HepG2 (cell line): ENCODE results near the gene GALR1. TPM values are rescaled to one million over a fixed set of nuclear protein-coding genes. Genes with fewer than 3 reads are reported as not detected.

Experiments
- ATAC-seq: fragments of 200-7000 bp; cut with Tn5 transposase; 3 replicates; pipeline ENCODE4 v1.9.1; 2020; ENCODE audit warnings: mild to moderate bottlenecking, moderate library complexity
- BruUV-seq: library from RNA; stranded (reverse); fragments of 400-500 nt; replicated peaks from 2 replicates; lab custom pipeline; 2021; lab: Mats Ljungman, UMichigan
- CTCF ChIA-PET: fragments of 300-600 bp; formaldehyde crosslinking; extraction: SDS; loops from one replicate; lab custom pipeline; 2021; ENCODE audit warnings: low total read pairs, inconsistent platforms, low intra/inter-chr PET ratio; lab: Yijun Ruan, JAX
- POLR2A ChIA-PET: fragments of 350-600 bp; sonication (Branson Sonifier 250); formaldehyde crosslinking; loops from one replicate; lab custom pipeline; 2020; ENCODE audit warnings: antibody characterized with exemption, inconsistent platforms; lab: Yijun Ruan, JAX
- DNase-seq: peaks from one replicate; pipeline ENCODE4 v3.0.0-alpha.2; 2015; ENCODE audit warnings: low spot score
- FAIRE-seq: peaks from 3 replicates; lab custom pipeline; 2011; peaks lifted over from hg19 to GRCh38; lab: Jason Lieb, UNC
- H2AFZ ChIP-seq: one replicate; pipeline ENCODE4 v1.6.1; 2011; ENCODE audit warnings: low read length, inconsistent platforms
- H3K27ac ChIP-seq: fragments of 300-600 bp; 3 replicates; pipeline ENCODE4 v1.8.0; 2011; ENCODE audit warnings: mixed run types, mild to moderate bottlenecking, mixed read lengths, low read length, inconsistent platforms; ENCODE audit not compliant: insufficient read depth; ENCODE audit errors: extremely low read length
- H3K27me3 ChIP-seq, 2 experiments: fragments of 200-600 bp in 1 of 2; 2 replicates in 1 of 2; 3 replicates in 1 of 2; pipeline versions ENCODE4 v1.6.0 to v1.8.0; 2011; ENCODE audit warnings: low read length in 2 of 2, mild to moderate bottlenecking in 2 of 2, moderate library complexity in 2 of 2, inconsistent platforms in 1 of 2; ENCODE audit not compliant: insufficient read depth in 2 of 2, control insufficient read depth in 1 of 2
- H3K36me3 ChIP-seq, 2 experiments: fragments of 200-600 bp in 1 of 2; replicated peaks in 1 of 2; 2 replicates in 1 of 2; 3 replicates in 1 of 2; pipeline versions ENCODE4 v1.5.1 to v1.8.0; 2011; ENCODE audit warnings: low read length in 2 of 2, inconsistent platforms in 1 of 2; ENCODE audit not compliant: insufficient read depth in 2 of 2, control insufficient read depth in 1 of 2
- H3K4me1 ChIP-seq: 2 replicates; pipeline ENCODE4 v1.5.1; 2012; ENCODE audit warnings: low read length, inconsistent platforms; ENCODE audit not compliant: insufficient read depth
- H3K4me2 ChIP-seq: 2 replicates; pipeline ENCODE4 v1.6.0; 2011; ENCODE audit warnings: low read depth, low read length, inconsistent platforms
- H3K4me3 ChIP-seq, 3 experiments: fragments of 200-600 bp in 1 of 3; sonication (generic), shearing (Covaris generic) in 1 of 3; replicated peaks in 1 of 3; 2 replicates each; pipeline ENCODE4 v1.5.1; 2011 to 2016; ENCODE audit warnings: low read length in 3 of 3, inconsistent platforms in 2 of 3, low read depth in 2 of 3, mild to moderate bottlenecking in 2 of 3, control low read depth in 1 of 3, mixed read lengths in 1 of 3; ENCODE audit not compliant: insufficient read depth in 1 of 3
- H3K79me2 ChIP-seq: one replicate; pipeline ENCODE4 v1.6.1; 2011; ENCODE audit warnings: low read length, inconsistent platforms; ENCODE audit not compliant: insufficient read depth
- H3K9ac ChIP-seq: 2 replicates; pipeline ENCODE4 v1.6.0; 2011; ENCODE audit warnings: mild to moderate bottlenecking, low read depth, low read length, inconsistent platforms; ENCODE audit not compliant: insufficient read depth
- H3K9me3 ChIP-seq: 2 replicates; pipeline ENCODE4 v1.5.1; 2012; ENCODE audit warnings: mild to moderate bottlenecking, low read length
- H4K20me1 ChIP-seq: 2 replicates; pipeline ENCODE4 v1.6.0; 2011; ENCODE audit warnings: inconsistent platforms, mild to moderate bottlenecking, low read length, moderate library complexity; ENCODE audit not compliant: insufficient read depth
- ESRRA ChIP-seq: sonication (generic); formaldehyde crosslinking; IDR thresholded peaks from 2 replicates; pipeline ENCODE4 v1.5.1; 2020; ENCODE audit warnings: mild to moderate bottlenecking, low read depth, missing genetic modification reagents
- MXI1 ChIP-seq: IDR thresholded peaks from 3 replicates; pipeline ENCODE4 v1.6.1; 2012; ENCODE audit warnings: low read depth, low read length, inconsistent platforms, borderline replicate concordance
- MYC ChIP-seq: sonication (generic); formaldehyde crosslinking; IDR thresholded peaks from 2 replicates; pipeline ENCODE4 v1.9.0; 2021; ENCODE audit warnings: missing genetic modification reagents, borderline replicate concordance
- POLR2G ChIP-seq: fragments of 200-400 bp; formaldehyde crosslinking; IDR thresholded peaks from 2 replicates; pipeline ENCODE4 v1.6.1; 2018; ENCODE audit warnings: mild to moderate bottlenecking, low read depth, low read length, moderate library complexity
- ZFP82 ChIP-seq: sonication (generic); formaldehyde crosslinking; IDR thresholded peaks from 2 replicates; pipeline ENCODE4 v1.5.1; 2020; ENCODE audit warnings: mild to moderate bottlenecking, missing genetic modification reagents, borderline replicate concordance
- ZNF549 ChIP-seq: sonication (generic); formaldehyde crosslinking; IDR thresholded peaks from 2 replicates; pipeline ENCODE4 v1.5.0; 2020; ENCODE audit warnings: missing genetic modification reagents
- WGBS: methylation state at CpG from one replicate; pipeline ENCODE4 v1.1.6; 2017; ENCODE audit warnings: low lambda C conversion rate; 5-methylcytosine and 5-hydroxymethylcytosine counted together
- in situ Hi-C: cut with HindIII; loops from 2 replicates; pipeline ENCODE4 v1.10.0; 2017; ENCODE audit warnings: low pct_unique_long_range_greater_than_20kb; ENCODE audit not compliant: extremely low pct_ligation_motif_present
- intact Hi-C: fragments of 100-400 bp; cut with micrococcal nuclease; formaldehyde crosslinking; loops from one replicate; pipeline ENCODE4 v1.10.0; 2022; ENCODE audit not compliant: unreplicated experiment
- polyA plus RNA-seq, 8 experiments: library from polyadenylated mRNA; depleted of rRNA in 3 of 8; stranded (reverse) in 7 of 8; unstranded in 1 of 8; fragments of >200 nt; fragmentation: Illumina TruSeq in 4 of 8; extraction: Trizol in 4 of 8; gene quantifications; 2 replicates each; pipeline versions ENCODE4 v1.2.1 to v1.2.3, GENCODE V29; 2011 to 2016; ENCODE audit warnings: low read depth in 4 of 8, missing spikeins in 1 of 8, mixed read lengths in 1 of 8; ENCODE audit not compliant: insufficient read depth in 1 of 8
- total RNA-seq, 5 experiments: library from RNA; depleted of rRNA; stranded (reverse); fragments of >200 nt; fragmentation: Illumina TruSeq; extraction: Trizol; gene quantifications; 2 replicates each; pipeline ENCODE4 v1.2.3, GENCODE V29; 2016; ENCODE audit warnings: low read depth in 1 of 5
- TF ChIP-seq, protein P1 (sequence below), 2 experiments: IDR thresholded peaks; 2 replicates each; pipeline ENCODE4 v1.6.1; 2011 to 2012; ENCODE audit warnings: low read length in 2 of 2, borderline replicate concordance in 1 of 2, low read depth in 1 of 2, mild to moderate bottlenecking in 1 of 2, moderate library complexity in 1 of 2
- TF ChIP-seq, protein P2 (sequence below): sonication (generic); formaldehyde crosslinking; IDR thresholded peaks from 2 replicates; pipeline ENCODE4 v1.4.0; 2020; ENCODE audit warnings: mild to moderate bottlenecking, missing genetic modification reagents
- TF ChIP-seq, protein P3 (sequence below): sonication (generic); formaldehyde crosslinking; conservative IDR thresholded peaks from 2 replicates; pipeline ENCODE4 v1.4.0; 2020; ENCODE audit warnings: mild to moderate bottlenecking, missing genetic modification reagents, moderate library complexity
- TF ChIP-seq, protein P4 (sequence below): sonication (generic); formaldehyde crosslinking; IDR thresholded peaks from 2 replicates; pipeline ENCODE4 v1.8.0; 2022; ENCODE audit warnings: mild to moderate bottlenecking, missing genetic modification reagents, moderate library complexity

The GALR1 gene
- total and polyA plus RNA-seq, 2 of the 13 experiments (the other 11 are each of a cell fraction or from before 2014, with no cell fraction given) = not detected

- TF ChIP-seq, protein P1, sequence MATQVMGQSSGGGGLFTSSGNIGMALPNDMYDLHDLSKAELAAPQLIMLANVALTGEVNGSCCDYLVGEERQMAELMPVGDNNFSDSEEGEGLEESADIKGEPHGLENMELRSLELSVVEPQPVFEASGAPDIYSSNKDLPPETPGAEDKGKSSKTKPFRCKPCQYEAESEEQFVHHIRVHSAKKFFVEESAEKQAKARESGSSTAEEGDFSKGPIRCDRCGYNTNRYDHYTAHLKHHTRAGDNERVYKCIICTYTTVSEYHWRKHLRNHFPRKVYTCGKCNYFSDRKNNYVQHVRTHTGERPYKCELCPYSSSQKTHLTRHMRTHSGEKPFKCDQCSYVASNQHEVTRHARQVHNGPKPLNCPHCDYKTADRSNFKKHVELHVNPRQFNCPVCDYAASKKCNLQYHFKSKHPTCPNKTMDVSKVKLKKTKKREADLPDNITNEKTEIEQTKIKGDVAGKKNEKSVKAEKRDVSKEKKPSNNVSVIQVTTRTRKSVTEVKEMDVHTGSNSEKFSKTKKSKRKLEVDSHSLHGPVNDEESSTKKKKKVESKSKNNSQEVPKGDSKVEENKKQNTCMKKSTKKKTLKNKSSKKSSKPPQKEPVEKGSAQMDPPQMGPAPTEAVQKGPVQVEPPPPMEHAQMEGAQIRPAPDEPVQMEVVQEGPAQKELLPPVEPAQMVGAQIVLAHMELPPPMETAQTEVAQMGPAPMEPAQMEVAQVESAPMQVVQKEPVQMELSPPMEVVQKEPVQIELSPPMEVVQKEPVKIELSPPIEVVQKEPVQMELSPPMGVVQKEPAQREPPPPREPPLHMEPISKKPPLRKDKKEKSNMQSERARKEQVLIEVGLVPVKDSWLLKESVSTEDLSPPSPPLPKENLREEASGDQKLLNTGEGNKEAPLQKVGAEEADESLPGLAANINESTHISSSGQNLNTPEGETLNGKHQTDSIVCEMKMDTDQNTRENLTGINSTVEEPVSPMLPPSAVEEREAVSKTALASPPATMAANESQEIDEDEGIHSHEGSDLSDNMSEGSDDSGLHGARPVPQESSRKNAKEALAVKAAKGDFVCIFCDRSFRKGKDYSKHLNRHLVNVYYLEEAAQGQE (IDR thresholded peaks at IDR 0.05; ENCODE audit: borderline replicate concordance in 1 of 2, low read depth in 1 of 2, low read length in 2 of 2) = peak; percentile 68 to 91
Measured at GRCh38 chr18:77203071-77203470, 46.6 kb upstream of the GALR1 start (continued).

DNA sequence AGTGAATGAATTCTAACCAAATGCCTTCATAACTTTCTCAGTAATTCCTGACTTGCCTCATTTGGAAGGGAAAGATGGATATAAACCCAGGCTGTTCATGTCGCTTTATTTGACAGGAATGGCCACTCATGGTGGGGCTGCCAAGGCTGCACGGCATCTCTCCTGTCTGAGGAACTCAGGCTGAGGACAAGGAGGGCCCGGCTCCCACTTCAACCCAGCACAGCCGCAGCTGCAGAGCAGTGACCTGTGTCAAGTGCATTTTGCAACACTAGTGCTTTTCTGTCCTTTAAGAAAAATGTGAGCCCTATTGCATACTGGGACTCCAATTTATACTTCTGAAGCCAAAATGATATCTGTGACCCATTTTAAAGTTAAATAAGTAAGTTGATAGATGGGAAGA lies 45.8 kb upstream of the GALR1 start:
- Histone ChIP-seq H3K79me2 (no peaks in the 10 kb centered on the region), H4K20me1 (no peaks in the 10 kb centered on the region), H3K9me3 (no peaks in the 10 kb centered on the region), H2AFZ (no peak overlapping the region), H3K4me2 (no peak overlapping the region), H3K27me3 (peaks cover 3 to 23% of the 10 kb centered on the region in 2 experiments; a peak in 3 of 5 replicates), H3K4me3 (no peak overlapping the region), H3K27ac (no peak overlapping the region), H3K4me1 (no peaks in the 10 kb centered on the region), H3K9ac (no peak overlapping the region), H3K36me3 (no peaks in the 10 kb centered on the region)
- ATAC-seq (no peak), FAIRE-seq (no peak), DNase-seq (no peak)
- WGBS = 45% methylated on average over 4 of the region's 4 CpGs
- no TSS peak for BruUV-seq
- ChIA-PET CTCF (no interaction called here), POLR2A (no interaction called here)
- in situ Hi-C loops = loop anchor here (10.0 kb wide), 1 partner anchor 209 kb away; no protein-coding TSS in a partner anchor
- intact Hi-C loops = no loop called here
- TF ChIP-seq MXI1 (no peak), ESRRA (no peak), ZNF549 (no peak), ZFP82 (CRISPR knock-in tag) (no peak), MYC (CRISPR knock-in tag) (no peak), POLR2G (no peak)
- TF ChIP-seq, protein P2, sequence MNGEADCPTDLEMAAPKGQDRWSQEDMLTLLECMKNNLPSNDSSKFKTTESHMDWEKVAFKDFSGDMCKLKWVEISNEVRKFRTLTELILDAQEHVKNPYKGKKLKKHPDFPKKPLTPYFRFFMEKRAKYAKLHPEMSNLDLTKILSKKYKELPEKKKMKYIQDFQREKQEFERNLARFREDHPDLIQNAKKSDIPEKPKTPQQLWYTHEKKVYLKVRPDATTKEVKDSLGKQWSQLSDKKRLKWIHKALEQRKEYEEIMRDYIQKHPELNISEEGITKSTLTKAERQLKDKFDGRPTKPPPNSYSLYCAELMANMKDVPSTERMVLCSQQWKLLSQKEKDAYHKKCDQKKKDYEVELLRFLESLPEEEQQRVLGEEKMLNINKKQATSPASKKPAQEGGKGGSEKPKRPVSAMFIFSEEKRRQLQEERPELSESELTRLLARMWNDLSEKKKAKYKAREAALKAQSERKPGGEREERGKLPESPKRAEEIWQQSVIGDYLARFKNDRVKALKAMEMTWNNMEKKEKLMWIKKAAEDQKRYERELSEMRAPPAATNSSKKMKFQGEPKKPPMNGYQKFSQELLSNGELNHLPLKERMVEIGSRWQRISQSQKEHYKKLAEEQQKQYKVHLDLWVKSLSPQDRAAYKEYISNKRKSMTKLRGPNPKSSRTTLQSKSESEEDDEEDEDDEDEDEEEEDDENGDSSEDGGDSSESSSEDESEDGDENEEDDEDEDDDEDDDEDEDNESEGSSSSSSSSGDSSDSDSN (CRISPR knock-in tag) = no peak
- TF ChIP-seq, protein P3, sequence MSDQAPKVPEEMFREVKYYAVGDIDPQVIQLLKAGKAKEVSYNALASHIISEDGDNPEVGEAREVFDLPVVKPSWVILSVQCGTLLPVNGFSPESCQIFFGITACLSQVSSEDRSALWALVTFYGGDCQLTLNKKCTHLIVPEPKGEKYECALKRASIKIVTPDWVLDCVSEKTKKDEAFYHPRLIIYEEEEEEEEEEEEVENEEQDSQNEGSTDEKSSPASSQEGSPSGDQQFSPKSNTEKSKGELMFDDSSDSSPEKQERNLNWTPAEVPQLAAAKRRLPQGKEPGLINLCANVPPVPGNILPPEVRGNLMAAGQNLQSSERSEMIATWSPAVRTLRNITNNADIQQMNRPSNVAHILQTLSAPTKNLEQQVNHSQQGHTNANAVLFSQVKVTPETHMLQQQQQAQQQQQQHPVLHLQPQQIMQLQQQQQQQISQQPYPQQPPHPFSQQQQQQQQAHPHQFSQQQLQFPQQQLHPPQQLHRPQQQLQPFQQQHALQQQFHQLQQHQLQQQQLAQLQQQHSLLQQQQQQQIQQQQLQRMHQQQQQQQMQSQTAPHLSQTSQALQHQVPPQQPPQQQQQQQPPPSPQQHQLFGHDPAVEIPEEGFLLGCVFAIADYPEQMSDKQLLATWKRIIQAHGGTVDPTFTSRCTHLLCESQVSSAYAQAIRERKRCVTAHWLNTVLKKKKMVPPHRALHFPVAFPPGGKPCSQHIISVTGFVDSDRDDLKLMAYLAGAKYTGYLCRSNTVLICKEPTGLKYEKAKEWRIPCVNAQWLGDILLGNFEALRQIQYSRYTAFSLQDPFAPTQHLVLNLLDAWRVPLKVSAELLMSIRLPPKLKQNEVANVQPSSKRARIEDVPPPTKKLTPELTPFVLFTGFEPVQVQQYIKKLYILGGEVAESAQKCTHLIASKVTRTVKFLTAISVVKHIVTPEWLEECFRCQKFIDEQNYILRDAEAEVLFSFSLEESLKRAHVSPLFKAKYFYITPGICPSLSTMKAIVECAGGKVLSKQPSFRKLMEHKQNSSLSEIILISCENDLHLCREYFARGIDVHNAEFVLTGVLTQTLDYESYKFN (CRISPR knock-in tag) = no peak
- TF ChIP-seq, protein P4, sequence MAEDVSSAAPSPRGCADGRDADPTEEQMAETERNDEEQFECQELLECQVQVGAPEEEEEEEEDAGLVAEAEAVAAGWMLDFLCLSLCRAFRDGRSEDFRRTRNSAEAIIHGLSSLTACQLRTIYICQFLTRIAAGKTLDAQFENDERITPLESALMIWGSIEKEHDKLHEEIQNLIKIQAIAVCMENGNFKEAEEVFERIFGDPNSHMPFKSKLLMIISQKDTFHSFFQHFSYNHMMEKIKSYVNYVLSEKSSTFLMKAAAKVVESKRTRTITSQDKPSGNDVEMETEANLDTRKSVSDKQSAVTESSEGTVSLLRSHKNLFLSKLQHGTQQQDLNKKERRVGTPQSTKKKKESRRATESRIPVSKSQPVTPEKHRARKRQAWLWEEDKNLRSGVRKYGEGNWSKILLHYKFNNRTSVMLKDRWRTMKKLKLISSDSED = no peak
